ENCODE results near the gene ITFG1.
"Not testable (repeated sequence)": the region's sequence is repeated elsewhere in the genome, so short reads cannot be mapped to it uniquely, and the experiment has no call there.

- TF ChIP-seq POLR2A, CTCF (IDR thresholded peaks at IDR 0.05): not testable (repeated sequence)
Measured at GRCh38 chr16:47324309-47324708, 136.6 kb downstream of the ITFG1 start.

Measured in body of pancreas (tissue), 4 donors.